PC-9 (cell line): Measurements from ENCODE around the gene CADM1.

Experiments used
- CTCF ChIP-seq: fragments of 200-600 bp; sonication (generic); conservative IDR thresholded peaks from 2 replicates; pipeline ENCODE4 v1.6.1; 2017; ENCODE audit warnings: mixed run types, antibody characterized with exemption, mild to moderate bottlenecking, moderate library complexity
- EZH2 ChIP-seq: fragments of 200-600 bp; sonication (generic); IDR thresholded peaks from 2 replicates; pipeline ENCODE4 v1.8.0; 2017; ENCODE audit warnings: antibody characterized with exemption, low read depth

- TF ChIP-seq CTCF: no peak
- TF ChIP-seq EZH2: no peak
Measured at GRCh38 chr11:115333949-115334348, 170.3 kb downstream of the CADM1 start.
